ENCODE data around the gene NT5C.
"Not testable (repeated sequence)": the region's sequence is repeated elsewhere in the genome, so short reads cannot be mapped to it uniquely, and the experiment has no call there.

NT5C gene

GRCh38 chr17:75163074-75163473 is 31.5 kb upstream of the NT5C start:
- no peak for TF ChIP-seq CTCF (conservative IDR thresholded peaks at IDR 0.05)
- no peak overlapping the region for H3K27ac ChIP-seq

- no peak overlapping the region for H3K27ac ChIP-seq
Observed at GRCh38 chr17:75160211-75160610, 28.7 kb upstream of the NT5C start.

GRCh38 chr17:75159196-75160031 is 27.9 kb upstream of the NT5C start:
- TF ChIP-seq CTCF (conservative IDR thresholded peaks at IDR 0.05): no peak
- H3K27ac ChIP-seq: no peak overlapping the region

More at GRCh38 chr17:75160211-75160610, 28.7 kb upstream of the NT5C start:
- TF ChIP-seq CTCF (conservative IDR thresholded peaks at IDR 0.05): no peak

DNA sequence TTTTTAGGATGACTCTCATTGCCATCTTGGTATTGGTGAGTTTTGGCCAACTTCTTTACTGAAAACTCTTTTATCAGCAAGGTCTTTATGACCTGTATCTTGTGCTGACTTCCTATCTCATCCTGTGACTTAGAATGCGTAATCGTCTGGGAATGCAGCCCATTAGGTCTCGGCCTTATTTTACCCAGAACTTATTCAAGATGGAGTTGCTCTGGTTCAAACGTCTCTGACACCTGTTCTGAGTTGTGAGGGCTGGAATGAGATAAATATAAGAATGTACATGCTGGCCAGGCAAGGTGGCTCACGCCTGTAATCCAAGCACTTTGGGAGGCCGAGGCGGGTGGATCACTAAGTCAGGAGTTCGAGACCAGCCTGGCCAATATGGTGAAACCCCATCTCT is 26.9 kb upstream of the NT5C start:
- H3K27ac ChIP-seq: not testable (repeated sequence)

- no peak for TF ChIP-seq CTCF (conservative IDR thresholded peaks at IDR 0.05)
- H3K27ac ChIP-seq: peak overlapping the region; percentile 31; the same call in 1 of the 2 replicates
Observed at GRCh38 chr17:75155191-75155601, 23.7 kb upstream of the NT5C start.

- peak within 1 kb of the TSS; percentile 81 for H3K27ac ChIP-seq
- no peak for TF ChIP-seq CTCF (conservative IDR thresholded peaks at IDR 0.05)
Observed at GRCh38 chr17:75154195-75155106, 22.9 kb upstream of the NT5C start, which contains the start of gene JPT1. Gene JPT1 (minus strand): TSS chr17:75154512. CDS start chr17:75154397, 115 bp downstream.

DNA sequence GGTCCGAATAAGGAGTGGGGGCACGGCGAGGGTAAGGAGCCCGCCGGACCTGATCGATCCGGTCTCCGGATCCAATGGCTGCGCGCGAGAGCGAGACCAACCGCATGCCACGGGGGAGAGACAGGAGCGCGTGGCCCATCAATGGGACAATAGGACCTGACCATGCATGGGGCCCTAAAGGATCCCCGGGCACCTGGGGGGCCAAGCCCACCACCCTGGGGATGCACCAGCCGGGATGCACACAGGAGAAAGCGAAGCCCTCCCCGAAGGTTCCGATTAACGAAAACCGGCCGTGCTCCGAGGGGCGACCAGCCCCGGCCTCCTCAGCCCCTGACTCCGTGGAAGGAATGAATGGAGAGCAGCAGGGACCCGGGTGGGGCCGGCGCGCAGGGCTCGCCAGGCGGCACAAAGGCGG is 22.2 kb upstream of the NT5C start:
- peak overlapping the region; percentile 81 for H3K27ac ChIP-seq
- no peak for TF ChIP-seq CTCF (conservative IDR thresholded peaks at IDR 0.05)
